Body of pancreas (tissue), 4 donors: ENCODE data around the gene TMEM235.

Source experiments
- CTCF ChIP-seq, 7 experiments: fragments of 450-650 bp in 4 of 7; fragments of 200-600 bp in 3 of 7; sonication (generic) in 3 of 7; IDR thresholded peaks; one replicate each; pipeline ENCODE4 v1.5.1; 2016 to 2019; ENCODE audit warnings: antibody characterized with exemption in 7 of 7
- POLR2A ChIP-seq, 3 donors: fragments of 450-650 bp; IDR thresholded peaks; one replicate each; pipeline ENCODE4 v1.6.1; 2016; ENCODE audit warnings: antibody characterized with exemption in 3 of 3, mild to moderate bottlenecking in 2 of 3

- TF ChIP-seq POLR2A (IDR thresholded peaks at IDR 0.05): no peak
- TF ChIP-seq CTCF (IDR thresholded peaks at IDR 0.05): no peak
Observed at GRCh38 chr17:78263736-78264340, 32.4 kb downstream of the TMEM235 start.
